ENCODE data around the gene ARMH4. TPM values are rescaled to one million over a fixed set of nuclear protein-coding genes. Genes with fewer than 3 reads are reported as not detected.

ARMH4 gene
- total RNA-seq, 6 experiments from 2014 or later, result 2.6 to 6.5 (median 3.7) TPM

- H3K27me3 Mint-ChIP-seq (ENCODE audit: insufficient read depth), result peaks cover 5% of the 10 kb centered on the region
- no peak overlapping the region for H3K27ac Mint-ChIP-seq
- H3K36me3 Mint-ChIP-seq (ENCODE audit: low read depth), result 0 out of 2 replicates have a peak, but pooled peaks cover 3% of the 10 kb centered on the region
- no peak for TF ChIP-seq CTCF (IDR thresholded peaks at IDR 0.05)
- H3K4me1 Mint-ChIP-seq (ENCODE audit: low read depth), result no peaks in the 10 kb centered on the region
- no peaks in the 10 kb centered on the region for H3K9me3 Mint-ChIP-seq
- H3K4me3 Mint-ChIP-seq, result no peak overlapping the region
- no peak for DNase-seq
These were observed 63.1 kb downstream of the ARMH4 start for GRCh38 chr14:58088961-58089360.

- no peaks in the 10 kb centered on the region for H3K9me3 Mint-ChIP-seq
- no peak for TF ChIP-seq CTCF (IDR thresholded peaks at IDR 0.05)
- no peak overlapping the region for H3K4me3 Mint-ChIP-seq
- peaks cover 16% of the 10 kb centered on the region for H3K4me1 Mint-ChIP-seq (ENCODE audit: low read depth)
- H3K36me3 Mint-ChIP-seq (ENCODE audit: low read depth), result no peaks in the 10 kb centered on the region
- no peak overlapping the region for H3K27ac Mint-ChIP-seq
- H3K27me3 Mint-ChIP-seq (ENCODE audit: insufficient read depth), result no peaks in the 10 kb centered on the region; the same call in 1 of the 2 replicates
- no peak for DNase-seq
These were observed 66.1 kb downstream of the ARMH4 start for GRCh38 chr14:58085877-58086276.

- no peaks in the 10 kb centered on the region for H3K36me3 Mint-ChIP-seq (ENCODE audit: low read depth)
- TF ChIP-seq CTCF (IDR thresholded peaks at IDR 0.05), result no peak
- peak overlapping the region; percentile 67 for H3K4me3 Mint-ChIP-seq
- no peaks in the 10 kb centered on the region for H3K9me3 Mint-ChIP-seq
- DNase-seq, result peak; percentile 78
- peak overlapping the region; percentile 97 for H3K27ac Mint-ChIP-seq
- peaks cover 39% of the 10 kb centered on the region for H3K4me1 Mint-ChIP-seq (ENCODE audit: low read depth)
- no peaks in the 10 kb centered on the region; the same call in 1 of the 2 replicates for H3K27me3 Mint-ChIP-seq (ENCODE audit: insufficient read depth)
These were observed 69.4 kb downstream of the ARMH4 start for GRCh38 chr14:58082491-58083098.

- no peak for TF ChIP-seq CTCF (IDR thresholded peaks at IDR 0.05)
These were observed 70.0 kb downstream of the ARMH4 start for GRCh38 chr14:58082011-58082410.

GRCh38 chr14:58078471-58078870, 73.5 kb downstream of the ARMH4 start:
- H3K27ac Mint-ChIP-seq, result peak overlapping the region; percentile 92
- no peaks in the 10 kb centered on the region; the same call in 1 of the 2 replicates for H3K27me3 Mint-ChIP-seq (ENCODE audit: insufficient read depth)
- no peak for TF ChIP-seq CTCF (IDR thresholded peaks at IDR 0.05)
- peak overlapping the region; percentile 79 for H3K4me3 Mint-ChIP-seq
- no peaks in the 10 kb centered on the region for H3K36me3 Mint-ChIP-seq (ENCODE audit: low read depth)
- H3K9me3 Mint-ChIP-seq, result no peaks in the 10 kb centered on the region
- peak; percentile 75 for DNase-seq
- H3K4me1 Mint-ChIP-seq (ENCODE audit: low read depth), result peaks cover 49% of the 10 kb centered on the region

More at GRCh38 chr14:58082011-58082410, 70.0 kb downstream of the ARMH4 start:
- peak overlapping the region; percentile 97 for H3K27ac Mint-ChIP-seq
- H3K4me3 Mint-ChIP-seq, result peak overlapping the region; percentile 67
- H3K4me1 Mint-ChIP-seq (ENCODE audit: low read depth), result peaks cover 45% of the 10 kb centered on the region
- no peaks in the 10 kb centered on the region for H3K9me3 Mint-ChIP-seq
- H3K27me3 Mint-ChIP-seq (ENCODE audit: insufficient read depth), result no peaks in the 10 kb centered on the region; the same call in 1 of the 2 replicates
- peak; percentile 48 for DNase-seq
- no peaks in the 10 kb centered on the region for H3K36me3 Mint-ChIP-seq (ENCODE audit: low read depth)

All from HFFc6 (cell line).